GM21737 (cell line): ENCODE data around the gene ZNF622.
A peak's percentile ranks its signal among the peaks of the same experiment; 100 is the strongest.
"Not testable (repeated sequence)": the region's sequence is repeated elsewhere in the genome, so short reads cannot be mapped to it uniquely, and the experiment has no call there.

ENCODE experiments used
- ATAC-seq: cut with Tn5 transposase; IDR thresholded peaks from one replicate; pipeline ENCODE4 v1.9.1; 2021; ENCODE audit warnings: mild to moderate bottlenecking, moderate library complexity; ENCODE audit not compliant: unreplicated experiment

ZNF622 gene

GRCh38 chr5:16482891-16483290, 17.3 kb upstream of the ZNF622 start:
- no peak for ATAC-seq

- ATAC-seq = no peak
These were observed 15.4 kb upstream of the ZNF622 start for GRCh38 chr5:16480821-16481538.

- no peak for ATAC-seq
These were observed 14.5 kb upstream of the ZNF622 start for GRCh38 chr5:16480144-16480543.

- ATAC-seq = no peak
These were observed 11.9 kb upstream of the ZNF622 start for GRCh38 chr5:16477541-16477940.

- not testable (repeated sequence) for ATAC-seq
These were observed 10.8 kb upstream of the ZNF622 start for GRCh38 chr5:16476417-16476816.

- no peak for ATAC-seq
These were observed 5.8 kb upstream of the ZNF622 start for GRCh38 chr5:16471387-16471786.

- ATAC-seq = peak; percentile 64
These were observed 2.0 kb upstream of the ZNF622 start for GRCh38 chr5:16467363-16468219.

GRCh38 chr5:16464664-16465543, 696 bp downstream of the ZNF622 start:
- ATAC-seq = no peak

- ATAC-seq = no peak
These were observed 1.4 kb downstream of the ZNF622 start for GRCh38 chr5:16464231-16464630.

- ATAC-seq = no peak
These were observed 3.8 kb downstream of the ZNF622 start for GRCh38 chr5:16461782-16462181.

- ATAC-seq = no peak
These were observed 4.6 kb downstream of the ZNF622 start for GRCh38 chr5:16461026-16461425.

- no peak for ATAC-seq
These were observed 6.1 kb downstream of the ZNF622 start for GRCh38 chr5:16459451-16459850.

GRCh38 chr5:16457853-16458252, 7.7 kb downstream of the ZNF622 start:
- no peak for ATAC-seq

- no peak for ATAC-seq
These were observed 8.1 kb downstream of the ZNF622 start for GRCh38 chr5:16457451-16457850.

GRCh38 chr5:16456103-16456832, 9.3 kb downstream of the ZNF622 start:
- ATAC-seq = peak; percentile 61

- no peak for ATAC-seq
These were observed 9.9 kb downstream of the ZNF622 start for GRCh38 chr5:16455668-16456067.

GRCh38 chr5:16454686-16455085, 10.9 kb downstream of the ZNF622 start:
- no peak for ATAC-seq

GRCh38 chr5:16453609-16454008, 12.0 kb downstream of the ZNF622 start:
- ATAC-seq = no peak

GRCh38 chr5:16450163-16450562, 15.4 kb downstream of the ZNF622 start:
- ATAC-seq = no peak

- no peak for ATAC-seq
These were observed 18.6 kb downstream of the ZNF622 start for GRCh38 chr5:16446993-16447392.

- no peak for ATAC-seq
These were observed 27.6 kb downstream of the ZNF622 start for GRCh38 chr5:16437977-16438376.
